ENCODE data around the gene FANCL.
"Not testable (repeated sequence)": the region's sequence is repeated elsewhere in the genome, so short reads cannot be mapped to it uniquely, and the experiment has no call there.

The FANCL gene

GRCh38 chr2:58155160-58155778 lies 85.9 kb downstream of the FANCL start:
- H3K79me2 ChIP-seq (ENCODE audit: control insufficient read depth, insufficient read depth, low read length, unreplicated experiment): no peaks in the 10 kb centered on the region
- H3K36me3 ChIP-seq (ENCODE audit: insufficient read depth, low read length): peaks cover 37% of the 10 kb centered on the region
- no peak overlapping the region for H3K27ac ChIP-seq (ENCODE audit: low read depth, low read length)
- H3K27me3 ChIP-seq (ENCODE audit: insufficient read depth, low read length): no peaks in the 10 kb centered on the region
- no peak overlapping the region for H3K4me3 ChIP-seq (ENCODE audit: low read depth, low read length)
- no peaks in the 10 kb centered on the region for H3K4me1 ChIP-seq (ENCODE audit: control insufficient read depth, insufficient read depth, low read length, unreplicated experiment)
- H2AFZ ChIP-seq (ENCODE audit: low read length, unreplicated experiment): no peak overlapping the region

- H3K79me2 ChIP-seq (ENCODE audit: control insufficient read depth, insufficient read depth, low read length, unreplicated experiment): no peaks in the 10 kb centered on the region
- no peaks in the 10 kb centered on the region; the same call in 1 of the 2 replicates for H3K36me3 ChIP-seq (ENCODE audit: insufficient read depth, low read length)
- no peak overlapping the region for H3K4me3 ChIP-seq (ENCODE audit: low read depth, low read length)
- no peaks in the 10 kb centered on the region for H3K27me3 ChIP-seq (ENCODE audit: insufficient read depth, low read length)
- no peak overlapping the region for H3K27ac ChIP-seq (ENCODE audit: low read depth, low read length)
- H3K4me1 ChIP-seq (ENCODE audit: control insufficient read depth, insufficient read depth, low read length, unreplicated experiment): peaks cover 9% of the 10 kb centered on the region
- no peak overlapping the region for H2AFZ ChIP-seq (ENCODE audit: low read length, unreplicated experiment)
Measured at GRCh38 chr2:58146707-58147106, 94.4 kb downstream of the FANCL start.

- not testable (repeated sequence) for H3K4me1 ChIP-seq (ENCODE audit: control insufficient read depth, insufficient read depth, low read length, unreplicated experiment); H3K27me3 ChIP-seq (ENCODE audit: insufficient read depth, low read length); H3K36me3 ChIP-seq (ENCODE audit: insufficient read depth, low read length); H2AFZ ChIP-seq (ENCODE audit: low read length, unreplicated experiment); H3K4me3 ChIP-seq (ENCODE audit: low read depth, low read length); H3K27ac ChIP-seq (ENCODE audit: low read depth, low read length); H3K79me2 ChIP-seq (ENCODE audit: control insufficient read depth, insufficient read depth, low read length, unreplicated experiment)
Measured at GRCh38 chr2:58145769-58146168, 95.4 kb downstream of the FANCL start.

GRCh38 chr2:58140508-58141072 lies 100.5 kb downstream of the FANCL start:
- Histone ChIP-seq H2AFZ (ENCODE audit: low read length, unreplicated experiment) (no peak overlapping the region), H3K27ac (ENCODE audit: low read depth, low read length) (no peak overlapping the region), H3K4me1 (ENCODE audit: control insufficient read depth, insufficient read depth, low read length, unreplicated experiment) (peaks cover 3% of the 10 kb centered on the region), H3K79me2 (ENCODE audit: control insufficient read depth, insufficient read depth, low read length, unreplicated experiment) (no peaks in the 10 kb centered on the region), H3K36me3 (ENCODE audit: insufficient read depth, low read length) (peaks cover 9% of the 10 kb centered on the region; the same call in 1 of the 2 replicates), H3K4me3 (ENCODE audit: low read depth, low read length) (no peak overlapping the region), H3K27me3 (ENCODE audit: insufficient read depth, low read length) (no peaks in the 10 kb centered on the region)

- no peaks in the 10 kb centered on the region for H3K27me3 ChIP-seq (ENCODE audit: insufficient read depth, low read length)
- H3K27ac ChIP-seq (ENCODE audit: low read depth, low read length): no peak overlapping the region
- no peak overlapping the region for H2AFZ ChIP-seq (ENCODE audit: low read length, unreplicated experiment)
- H3K4me3 ChIP-seq (ENCODE audit: low read depth, low read length): no peak overlapping the region
- H3K4me1 ChIP-seq (ENCODE audit: control insufficient read depth, insufficient read depth, low read length, unreplicated experiment): peaks cover 3% of the 10 kb centered on the region
- H3K36me3 ChIP-seq (ENCODE audit: insufficient read depth, low read length): peaks cover 9% of the 10 kb centered on the region; the same call in 1 of the 2 replicates
- no peaks in the 10 kb centered on the region for H3K79me2 ChIP-seq (ENCODE audit: control insufficient read depth, insufficient read depth, low read length, unreplicated experiment)
Measured at GRCh38 chr2:58138396-58139030, 102.6 kb downstream of the FANCL start.

- Histone ChIP-seq H3K4me3 (ENCODE audit: low read depth, low read length) (no peak overlapping the region), H3K4me1 (ENCODE audit: control insufficient read depth, insufficient read depth, low read length, unreplicated experiment) (peaks cover 3% of the 10 kb centered on the region), H3K27ac (ENCODE audit: low read depth, low read length) (no peak overlapping the region), H3K79me2 (ENCODE audit: control insufficient read depth, insufficient read depth, low read length, unreplicated experiment) (no peaks in the 10 kb centered on the region), H3K36me3 (ENCODE audit: insufficient read depth, low read length) (peaks cover 9% of the 10 kb centered on the region; the same call in 1 of the 2 replicates), H2AFZ (ENCODE audit: low read length, unreplicated experiment) (no peak overlapping the region), H3K27me3 (ENCODE audit: insufficient read depth, low read length) (no peaks in the 10 kb centered on the region)
Measured at GRCh38 chr2:58137856-58138255, 103.3 kb downstream of the FANCL start.

- Histone ChIP-seq H3K4me3 (ENCODE audit: low read depth, low read length) (no peak overlapping the region), H2AFZ (ENCODE audit: low read length, unreplicated experiment) (no peak overlapping the region), H3K79me2 (ENCODE audit: control insufficient read depth, insufficient read depth, low read length, unreplicated experiment) (no peaks in the 10 kb centered on the region), H3K36me3 (ENCODE audit: insufficient read depth, low read length) (peaks cover 9% of the 10 kb centered on the region; the same call in 1 of the 2 replicates), H3K4me1 (ENCODE audit: control insufficient read depth, insufficient read depth, low read length, unreplicated experiment) (peaks cover 3% of the 10 kb centered on the region), H3K27ac (ENCODE audit: low read depth, low read length) (no peak overlapping the region), H3K27me3 (ENCODE audit: insufficient read depth, low read length) (no peaks in the 10 kb centered on the region)
Measured at GRCh38 chr2:58137221-58137620, 103.9 kb downstream of the FANCL start.

GRCh38 chr2:58135861-58136260 lies 105.3 kb downstream of the FANCL start:
- Histone ChIP-seq H3K27ac (ENCODE audit: low read depth, low read length) (no peak overlapping the region), H3K36me3 (ENCODE audit: insufficient read depth, low read length) (peaks cover 9% of the 10 kb centered on the region; the same call in 1 of the 2 replicates)

GRCh38 chr2:58133395-58133794 lies 107.7 kb downstream of the FANCL start:
- H3K27ac ChIP-seq (ENCODE audit: low read depth, low read length): no peak overlapping the region
- no peaks in the 10 kb centered on the region for H3K79me2 ChIP-seq (ENCODE audit: control insufficient read depth, insufficient read depth, low read length, unreplicated experiment)
- no peak overlapping the region for H3K4me3 ChIP-seq (ENCODE audit: low read depth, low read length)
- no peak overlapping the region for H2AFZ ChIP-seq (ENCODE audit: low read length, unreplicated experiment)
- H3K36me3 ChIP-seq (ENCODE audit: insufficient read depth, low read length): 0 out of 2 replicates have a peak, but pooled peaks cover under 1% of the 10 kb centered on the region
- peaks cover 13% of the 10 kb centered on the region for H3K4me1 ChIP-seq (ENCODE audit: control insufficient read depth, insufficient read depth, low read length, unreplicated experiment)
- no peaks in the 10 kb centered on the region for H3K27me3 ChIP-seq (ENCODE audit: insufficient read depth, low read length)

More at GRCh38 chr2:58135861-58136260, 105.3 kb downstream of the FANCL start:
- Histone ChIP-seq H3K79me2 (ENCODE audit: control insufficient read depth, insufficient read depth, low read length, unreplicated experiment) (no peaks in the 10 kb centered on the region), H3K4me1 (ENCODE audit: control insufficient read depth, insufficient read depth, low read length, unreplicated experiment) (peaks cover 13% of the 10 kb centered on the region), H2AFZ (ENCODE audit: low read length, unreplicated experiment) (no peak overlapping the region), H3K4me3 (ENCODE audit: low read depth, low read length) (no peak overlapping the region), H3K27me3 (ENCODE audit: insufficient read depth, low read length) (no peaks in the 10 kb centered on the region)

GRCh38 chr2:58131191-58132011 lies 109.7 kb downstream of the FANCL start:
- Histone ChIP-seq H2AFZ (ENCODE audit: low read length, unreplicated experiment) (no peak overlapping the region), H3K4me3 (ENCODE audit: low read depth, low read length) (no peak overlapping the region), H3K27ac (ENCODE audit: low read depth, low read length) (peak overlapping the region; percentile 14; the same call in 1 of the 2 replicates), H3K79me2 (ENCODE audit: control insufficient read depth, insufficient read depth, low read length, unreplicated experiment) (no peaks in the 10 kb centered on the region), H3K4me1 (ENCODE audit: control insufficient read depth, insufficient read depth, low read length, unreplicated experiment) (peaks cover 10% of the 10 kb centered on the region), H3K36me3 (ENCODE audit: insufficient read depth, low read length) (no peaks in the 10 kb centered on the region), H3K27me3 (ENCODE audit: insufficient read depth, low read length) (no peaks in the 10 kb centered on the region)

Data from ACC112 (cell line).